HG02885 (cell line): Measurements from ENCODE around the gene GPD1L.
"Not testable (repeated sequence)": the region's sequence is repeated elsewhere in the genome, so short reads cannot be mapped to it uniquely, and the experiment has no call there.

Experiments
- ATAC-seq: cut with Tn5 transposase; IDR thresholded peaks from one replicate; pipeline ENCODE4 v1.9.1; 2021; ENCODE audit warnings: mild to moderate bottlenecking; ENCODE audit not compliant: unreplicated experiment, poor library complexity

Gene GPD1L

DNA sequence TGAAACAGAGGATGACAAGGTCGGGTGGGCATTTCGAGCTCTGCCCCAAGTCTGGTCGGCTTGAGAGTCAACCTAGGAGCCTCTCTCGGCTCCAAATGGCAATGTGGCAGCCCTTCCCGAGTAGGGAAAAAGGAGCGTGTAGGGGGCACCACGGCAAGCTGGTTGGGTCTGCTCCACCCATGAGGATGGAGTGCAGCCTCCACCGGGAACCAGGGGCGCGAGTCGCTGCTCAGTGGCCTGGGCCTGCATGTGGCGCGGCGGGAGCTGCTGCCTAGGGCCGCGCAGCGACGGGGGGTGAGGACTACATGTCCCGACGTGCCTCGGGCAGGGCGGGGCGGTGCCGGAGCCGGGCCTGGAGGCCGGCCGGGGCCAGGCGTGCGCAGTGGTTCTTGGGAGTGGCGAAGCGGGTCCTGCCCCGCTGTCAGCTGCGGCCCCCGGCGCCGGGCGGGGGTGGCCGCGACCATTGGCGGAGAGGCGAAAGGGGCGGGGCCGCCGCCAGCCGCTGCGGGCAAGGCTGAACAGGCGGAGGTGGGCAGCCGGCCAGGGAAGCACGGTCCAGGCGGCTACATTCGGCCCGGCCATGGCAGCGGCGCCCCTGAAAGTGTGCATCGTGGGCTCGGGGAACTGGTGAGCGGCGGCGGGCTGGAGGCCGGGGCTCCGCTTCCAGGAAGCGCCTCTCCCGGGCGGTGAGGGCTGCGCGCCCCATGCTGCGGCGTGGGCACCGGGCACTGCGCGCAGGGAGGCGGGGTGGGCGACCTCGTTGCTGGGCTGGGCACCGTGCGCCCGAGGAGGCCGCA, at the start of gene GPD1L:
Gene GPD1L, plus strand, starts transcription at position 489 of the 797 bp plus-strand sequence. Its CDS starts 92 bp downstream, at position 581.
- ATAC-seq, result peak; percentile 99

DNA sequence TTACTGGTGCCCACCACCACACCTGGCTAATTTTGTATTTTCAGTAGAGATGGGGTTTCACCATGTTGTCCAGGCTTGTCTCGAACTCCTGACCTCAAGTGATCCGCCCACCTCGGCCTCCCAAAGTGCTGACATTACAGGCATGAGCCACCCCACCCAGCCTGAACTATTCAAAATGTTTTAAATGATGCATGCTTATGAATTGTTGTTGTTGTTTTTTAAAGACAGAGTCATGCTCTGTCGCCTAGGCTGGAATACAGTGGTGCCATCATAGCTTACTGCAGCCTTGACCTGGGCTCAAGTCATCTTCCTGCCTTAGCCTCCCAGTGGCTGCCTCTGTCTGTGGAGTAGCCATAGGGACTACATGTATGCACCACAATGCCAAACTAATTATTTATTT, 48.0 kb upstream of the GPD1L start:
- not testable (repeated sequence) for ATAC-seq

DNA sequence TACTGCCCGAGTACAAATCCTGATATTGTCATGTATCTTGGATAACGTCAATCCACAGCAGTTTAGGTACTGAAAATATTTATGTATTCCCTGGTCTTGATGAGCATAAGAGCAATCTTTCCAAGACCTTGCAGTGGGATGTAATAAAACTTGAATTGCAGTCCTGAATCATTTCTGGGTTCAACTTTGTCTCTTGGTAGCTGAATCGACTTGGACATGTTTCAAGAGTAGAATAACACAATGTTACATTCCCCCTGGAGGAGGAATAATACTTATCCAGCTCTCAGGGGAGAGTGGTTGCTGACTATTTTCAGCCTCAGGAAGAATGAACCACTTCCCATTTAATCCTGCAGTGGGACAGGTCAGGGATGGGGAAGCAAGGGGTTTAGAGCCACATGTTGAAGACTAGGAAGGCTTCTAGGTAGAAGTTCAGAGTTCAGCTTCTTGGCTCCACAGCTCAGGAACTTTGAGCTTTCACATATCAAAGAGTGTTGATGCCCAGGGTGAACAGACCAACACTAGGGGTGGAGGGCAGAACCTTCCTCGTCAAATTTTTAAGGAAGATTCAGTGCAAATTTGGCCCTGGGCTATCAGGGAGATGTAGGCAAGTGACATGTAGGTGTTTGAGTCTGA, 43.4 kb upstream of the GPD1L start:
- ATAC-seq, result no peak

DNA sequence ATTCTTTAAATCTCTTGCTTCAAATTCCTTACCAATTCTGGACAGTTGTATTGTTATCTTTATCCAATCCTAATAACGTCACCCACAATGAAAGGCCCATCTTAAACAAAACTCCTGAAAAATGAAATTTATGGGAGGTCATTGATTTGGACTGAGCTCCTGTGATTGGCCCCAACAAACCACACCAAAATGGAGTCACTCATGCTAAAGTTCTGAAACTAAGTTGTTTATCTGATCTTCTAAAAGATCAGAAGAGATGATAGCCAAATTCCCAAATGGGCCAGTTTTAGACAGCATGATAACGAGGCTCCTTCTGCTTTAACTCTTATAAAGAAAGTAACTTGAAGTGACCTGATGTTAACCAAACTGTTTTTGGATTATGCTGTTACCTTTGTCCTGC, 39.7 kb upstream of the GPD1L start:
- ATAC-seq, result no peak

DNA sequence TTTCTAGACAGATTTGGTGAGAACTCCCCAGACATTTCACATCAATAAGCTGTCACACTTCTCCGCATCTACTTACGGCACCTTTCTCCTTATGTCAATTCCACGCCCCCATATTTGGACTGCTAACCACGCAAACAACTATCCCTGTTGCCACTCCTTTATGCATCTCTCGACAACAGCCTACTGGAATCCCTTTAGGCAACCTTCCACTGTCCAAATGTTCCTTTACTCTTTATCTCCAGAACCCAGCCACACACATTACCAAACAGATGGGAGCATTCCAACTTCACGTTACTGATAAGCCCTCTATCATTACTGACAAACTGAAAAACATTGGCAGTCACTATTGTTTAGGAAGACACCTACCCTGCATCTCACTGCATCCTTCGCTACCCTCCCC, 32.2 kb upstream of the GPD1L start:
- not testable (repeated sequence) for ATAC-seq

DNA sequence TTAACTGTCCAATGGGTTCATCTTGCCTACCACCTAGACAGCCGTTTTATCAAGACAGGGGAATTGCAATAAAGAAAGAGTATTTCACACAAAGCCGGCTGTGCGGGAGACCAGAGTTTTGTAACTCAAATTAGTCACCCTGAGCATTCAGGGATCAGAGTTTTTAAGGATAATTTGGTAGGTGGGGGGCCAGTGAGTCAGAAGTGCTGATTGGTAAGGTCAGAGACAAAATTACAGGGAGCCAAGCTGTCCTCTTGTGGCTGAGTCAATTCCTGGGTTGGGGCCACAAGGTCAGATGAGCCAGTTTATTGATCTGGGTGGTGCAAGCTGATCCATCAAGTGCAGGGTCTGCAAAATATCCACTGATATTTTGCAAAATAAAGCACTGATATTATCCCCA, 29.9 kb upstream of the GPD1L start:
- ATAC-seq, result no peak

DNA sequence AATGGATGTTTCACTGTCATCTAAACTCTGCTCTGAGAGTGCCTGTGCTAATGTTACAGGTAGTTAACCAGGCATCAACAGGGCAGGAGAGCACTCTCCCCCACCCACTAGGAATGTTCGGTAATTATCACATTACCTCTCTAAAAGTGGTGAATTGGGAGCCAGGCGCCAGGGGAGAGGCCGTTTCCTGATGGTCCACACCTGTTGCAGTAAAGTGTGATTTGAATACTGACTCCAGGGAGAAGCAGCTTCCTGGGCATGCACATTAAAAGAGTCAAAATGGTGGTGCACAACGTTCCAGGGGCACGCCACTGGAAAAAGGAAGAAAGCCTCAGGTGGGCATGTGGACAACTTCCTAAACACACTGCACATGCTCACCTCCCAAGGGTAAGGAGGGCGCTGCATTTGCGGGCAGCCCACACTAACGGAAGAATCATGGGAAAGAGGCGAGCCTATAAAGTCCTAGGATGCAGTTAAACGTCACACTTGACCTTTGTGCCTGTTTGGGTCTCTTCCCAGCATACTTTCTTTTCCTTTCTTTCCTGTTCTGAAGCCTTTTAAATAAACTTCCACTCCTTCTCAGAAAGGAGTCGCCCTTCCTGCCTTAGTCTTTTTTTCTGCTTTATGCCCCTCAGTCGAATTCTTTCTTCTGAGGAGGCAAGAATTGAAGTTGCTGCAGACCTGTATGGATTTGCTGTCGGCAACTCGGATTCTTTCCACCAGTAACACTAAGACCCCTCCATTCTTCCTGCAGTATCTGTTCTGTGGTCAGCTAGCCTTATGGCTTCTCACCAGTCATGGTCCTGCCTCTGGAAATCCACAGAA, 28.9 kb upstream of the GPD1L start:
- no peak for ATAC-seq

DNA sequence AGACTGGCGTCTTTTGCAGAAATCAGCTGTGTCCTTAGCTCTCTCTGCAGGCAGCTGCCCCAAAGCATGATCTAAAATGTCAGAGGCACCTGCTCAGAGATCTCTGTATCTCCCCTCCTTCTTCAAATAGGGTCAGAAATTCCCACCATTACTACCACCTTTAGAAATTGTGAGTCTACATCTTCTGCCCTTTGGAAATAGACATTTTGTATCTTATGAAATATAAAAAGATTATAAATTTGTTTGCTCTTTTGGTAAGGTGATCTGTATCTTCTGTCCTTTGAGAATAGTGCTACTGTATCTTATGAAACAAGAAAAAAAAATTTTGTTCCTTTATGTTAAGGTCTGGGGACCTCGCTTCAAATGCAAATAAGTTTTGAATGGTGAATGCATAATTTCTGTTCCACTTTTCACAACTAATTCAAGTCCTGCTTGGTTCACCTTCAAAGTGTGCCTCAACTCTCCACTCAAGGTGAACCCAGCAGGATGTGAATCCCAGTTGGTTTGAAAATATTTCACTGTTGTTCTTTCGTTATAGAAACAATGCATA, 28.3 kb upstream of the GPD1L start:
- ATAC-seq, result no peak

DNA sequence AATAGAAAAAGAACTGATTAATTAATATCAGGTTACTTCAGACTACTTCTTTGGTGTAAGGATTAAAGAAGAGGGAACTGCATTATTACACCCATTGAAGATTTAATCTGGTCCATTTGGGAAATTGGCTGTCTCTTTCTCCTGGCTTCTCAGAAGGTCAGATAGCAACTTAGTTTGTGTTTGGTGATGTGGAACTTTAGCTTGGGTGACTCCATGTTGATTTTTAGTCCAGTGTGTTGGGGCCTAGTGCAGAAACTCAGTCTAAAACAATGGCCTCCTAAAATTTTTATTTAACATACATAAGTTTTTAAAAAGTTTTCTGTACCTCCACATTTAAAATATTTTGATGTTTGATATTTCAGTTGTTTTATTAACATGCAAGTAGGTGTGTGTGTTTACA, 27.6 kb upstream of the GPD1L start:
- no peak for ATAC-seq

DNA sequence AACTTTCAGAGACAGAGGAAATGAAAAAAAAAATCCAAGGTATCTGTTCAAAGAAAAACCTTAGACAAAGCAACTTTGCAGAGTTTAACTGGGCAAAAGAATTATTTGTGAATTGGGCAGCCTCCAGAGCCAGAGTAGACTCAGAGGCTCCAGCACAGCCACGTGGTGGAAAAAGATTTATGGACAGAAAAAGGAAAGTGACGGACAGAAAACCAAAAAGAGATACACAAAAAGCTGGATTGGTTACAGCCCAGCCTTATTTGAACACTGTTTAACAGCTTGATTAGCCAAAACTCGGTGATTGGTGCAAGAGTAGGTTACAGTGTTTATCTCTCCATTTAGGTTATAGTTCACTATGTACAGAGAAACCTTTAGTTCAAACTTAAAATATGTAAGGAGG, 23.7 kb upstream of the GPD1L start:
- no peak for ATAC-seq

DNA sequence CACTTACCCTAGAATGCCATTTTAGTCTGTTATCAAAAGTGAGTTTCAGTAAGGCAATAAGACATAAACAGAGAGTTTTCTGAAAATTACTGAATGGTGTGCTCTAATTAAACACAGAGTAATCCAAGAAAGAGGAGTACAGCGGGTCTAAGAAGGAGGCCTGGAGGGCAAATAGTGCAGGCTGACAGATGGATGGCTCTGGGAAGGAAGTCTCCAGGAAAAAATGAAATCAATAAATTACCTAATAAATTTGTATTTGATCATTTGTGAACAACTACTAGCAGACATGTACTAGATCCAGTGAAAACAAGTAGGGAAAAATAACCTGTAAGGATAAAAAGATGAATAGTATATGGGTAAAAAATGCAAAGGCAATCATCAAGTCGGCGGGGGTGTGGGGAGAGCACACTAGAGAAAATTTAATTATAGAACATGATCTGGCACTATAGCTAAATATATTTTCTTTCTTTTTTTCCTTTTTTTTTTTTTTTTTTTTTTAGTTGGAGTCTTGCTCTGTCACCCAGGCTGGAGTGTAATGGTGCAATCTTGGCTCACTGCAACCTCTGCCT, 22.6 kb upstream of the GPD1L start:
- no peak for ATAC-seq

DNA sequence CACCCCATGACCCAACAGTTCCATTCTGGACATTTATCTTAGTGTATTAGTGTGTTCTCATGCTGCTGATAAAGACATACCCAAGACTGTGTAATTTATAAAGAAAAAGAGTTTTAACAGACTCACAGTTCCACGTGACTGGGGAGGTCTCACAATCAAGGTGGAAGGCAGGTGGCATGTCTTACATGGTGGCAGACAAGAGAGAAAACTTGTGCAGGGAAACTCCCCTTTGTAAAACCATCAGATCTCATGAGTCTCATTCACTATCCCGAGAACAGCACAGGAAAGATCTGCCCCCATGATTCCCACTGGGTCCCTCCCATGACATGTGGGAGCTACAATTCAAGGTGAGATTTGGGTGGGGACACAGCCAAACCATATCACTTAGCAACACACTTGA, 21.6 kb upstream of the GPD1L start:
- ATAC-seq, result no peak

DNA sequence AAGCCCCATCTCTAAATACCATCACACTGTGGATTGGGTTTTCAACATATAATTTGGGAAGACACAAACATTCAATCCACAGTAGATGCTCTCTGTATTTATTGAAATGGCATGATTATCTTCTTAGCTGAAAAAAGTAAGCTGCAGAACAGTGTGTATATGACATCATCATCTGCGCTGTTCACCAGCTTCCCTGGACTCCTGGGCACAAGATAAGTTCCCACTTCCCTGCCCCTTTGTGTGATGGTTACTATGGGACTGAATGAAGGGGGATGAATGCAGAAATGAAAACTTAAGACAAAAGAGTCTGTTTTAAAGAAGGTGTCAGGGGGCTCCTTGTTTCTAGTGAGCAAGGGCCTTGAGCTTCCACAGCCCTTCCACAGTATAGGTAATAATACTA, 20.0 kb upstream of the GPD1L start:
- ATAC-seq, result no peak

DNA sequence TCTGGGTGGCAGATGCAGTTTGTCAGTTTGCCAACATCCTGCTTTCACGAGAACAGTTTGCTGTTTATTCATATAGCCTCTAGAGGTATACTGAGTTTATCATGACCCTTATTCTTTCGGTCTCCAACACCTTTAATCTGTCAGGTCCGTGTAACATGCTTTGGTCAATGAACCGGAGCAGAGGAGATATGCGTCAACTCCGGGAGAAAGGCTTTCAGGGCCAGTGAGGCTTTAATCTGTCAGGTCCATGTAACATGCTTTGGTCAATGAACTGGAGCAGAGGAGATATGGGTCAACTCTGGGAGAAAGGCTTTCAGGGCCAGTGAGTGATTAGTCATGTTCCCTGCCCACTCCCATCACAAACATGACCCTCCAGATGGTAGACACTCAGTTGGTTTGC, 16.9 kb upstream of the GPD1L start:
- ATAC-seq, result no peak

DNA sequence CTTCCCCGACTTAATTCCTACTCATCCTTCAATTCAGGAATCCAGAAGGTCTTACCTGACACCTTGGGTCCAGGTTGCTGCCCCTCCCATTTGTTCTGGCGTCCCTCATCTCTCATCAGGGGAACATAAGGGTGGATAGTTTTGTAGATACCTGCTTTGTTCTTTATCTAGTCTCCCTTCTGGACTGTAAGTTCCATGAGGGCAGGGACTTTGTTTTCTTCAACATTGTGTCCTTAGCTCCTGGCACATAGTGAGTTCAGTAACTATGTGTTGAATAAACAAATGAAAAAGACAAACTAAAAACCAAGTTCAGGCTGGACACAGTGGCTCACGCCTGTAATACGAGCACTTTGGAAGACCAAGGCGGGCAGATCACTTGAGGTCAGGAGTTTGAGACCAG, 13.2 kb upstream of the GPD1L start:
- no peak for ATAC-seq

DNA sequence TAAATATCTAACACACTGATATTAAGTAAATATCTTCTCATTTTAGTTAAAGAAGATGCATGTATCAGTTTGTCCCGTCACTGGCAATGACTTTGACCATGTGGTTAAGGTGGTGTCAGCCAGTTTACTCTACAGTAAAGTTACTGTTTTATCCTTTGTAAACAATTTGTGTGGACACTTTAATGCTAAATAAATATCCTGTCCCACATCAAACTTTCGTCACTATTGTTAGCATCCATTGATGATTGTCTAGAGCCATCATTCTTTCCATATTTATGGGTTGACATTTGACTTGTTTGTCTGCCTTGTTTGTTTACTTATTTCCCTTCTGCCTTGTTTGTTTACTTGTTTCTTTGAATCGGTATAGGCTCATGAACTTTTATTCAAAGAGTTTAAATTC, 11.0 kb upstream of the GPD1L start:
- ATAC-seq, result no peak

DNA sequence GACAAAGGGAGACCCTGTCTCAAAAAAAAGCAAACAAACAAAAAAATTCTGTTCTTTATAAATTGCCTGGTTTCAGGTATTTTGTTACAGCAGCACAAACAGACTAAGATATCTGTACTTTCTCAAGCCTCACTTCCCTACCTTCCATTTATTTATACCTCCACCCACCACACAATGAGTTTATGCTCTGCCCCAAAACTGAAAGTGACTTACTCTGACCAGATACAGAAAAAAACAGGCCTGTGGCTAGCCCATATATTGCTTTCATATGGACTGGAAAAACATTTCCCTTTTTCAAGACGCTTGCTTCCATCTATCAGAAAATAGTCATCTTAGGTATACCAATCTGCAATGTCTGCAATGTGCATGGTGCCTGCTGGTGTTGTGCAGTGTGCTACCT, 8.7 kb upstream of the GPD1L start:
- peak; percentile 95 for ATAC-seq

DNA sequence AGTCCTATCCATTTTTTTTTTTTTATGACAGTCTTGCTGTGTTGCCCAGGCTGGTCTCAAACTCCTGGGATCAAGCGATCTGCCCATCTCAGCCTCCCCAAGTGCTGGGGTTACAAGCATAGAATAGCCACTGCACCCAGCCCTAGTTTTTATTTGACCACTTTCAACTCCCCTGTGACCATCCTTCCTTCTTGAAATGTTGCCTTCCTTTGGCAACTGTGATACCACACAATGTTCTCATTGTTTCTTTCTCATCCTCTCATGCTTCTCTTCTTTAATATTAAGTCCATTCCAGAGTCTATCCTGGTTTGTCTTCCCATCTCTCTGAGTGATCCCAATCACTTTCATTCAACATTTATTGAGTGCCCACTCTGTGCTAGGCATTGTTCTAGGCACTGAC, 7.9 kb upstream of the GPD1L start:
- no peak for ATAC-seq

DNA sequence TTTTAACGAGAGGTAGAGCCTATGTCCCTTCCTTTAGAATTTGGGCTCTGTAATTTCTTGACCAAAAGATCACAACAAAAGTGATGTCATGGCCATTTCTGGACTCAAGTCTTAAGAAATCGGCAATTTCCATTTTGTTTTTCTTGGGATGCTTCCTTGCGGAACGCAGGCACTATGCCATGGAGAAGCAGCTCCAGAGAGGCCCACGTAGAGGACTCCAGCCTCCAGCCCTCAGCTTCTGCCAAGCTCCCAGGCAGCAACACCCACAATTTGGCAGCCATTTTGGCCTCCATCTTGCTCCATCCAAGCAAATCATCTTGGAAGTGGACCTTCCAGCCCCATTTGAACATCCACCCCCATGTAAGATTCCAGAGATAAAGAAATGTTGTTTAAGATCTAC, 6.0 kb upstream of the GPD1L start:
- ATAC-seq, result no peak

DNA sequence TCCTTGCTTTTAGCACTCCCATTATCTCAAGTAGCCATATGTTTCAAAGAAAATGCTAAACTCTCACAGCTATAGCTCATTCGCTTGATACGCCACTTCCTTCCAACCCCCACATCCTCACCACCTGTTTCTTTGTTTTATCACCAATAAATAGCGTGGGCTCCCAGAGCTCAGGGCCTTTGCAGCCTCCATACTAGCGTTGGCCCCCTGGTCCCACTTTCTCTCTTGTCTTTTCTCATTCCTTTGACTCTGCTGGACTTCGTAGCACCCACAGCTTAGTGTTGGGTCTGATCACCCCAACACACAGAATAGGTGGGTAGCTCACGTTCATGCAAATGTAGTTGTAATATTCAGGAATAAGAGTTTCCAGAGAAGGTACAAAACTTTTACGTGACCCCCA, 4.1 kb upstream of the GPD1L start:
- ATAC-seq, result no peak

DNA sequence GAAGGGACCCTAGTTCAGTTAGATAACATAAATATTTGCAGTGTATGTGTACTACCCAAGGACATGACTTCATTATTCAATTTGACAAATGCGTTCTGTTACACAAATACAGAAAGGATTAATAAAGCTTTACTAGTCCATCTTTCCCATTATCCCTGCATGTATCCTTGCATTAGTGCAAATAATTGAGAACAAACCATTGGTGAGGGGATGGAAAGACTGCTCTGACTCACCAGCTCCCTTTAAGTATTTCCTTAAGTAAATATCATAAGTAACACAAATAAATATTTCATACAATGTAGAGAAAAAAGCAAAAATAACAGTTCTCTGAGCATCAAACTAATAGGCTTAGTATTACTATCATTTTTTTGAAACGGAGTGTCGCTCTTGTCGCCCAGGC, 1.9 kb upstream of the GPD1L start:
- no peak for ATAC-seq
